Panc1 (cell line): Measurements from ENCODE around the gene SLC25A5. TPM values are rescaled to one million over a fixed set of nuclear protein-coding genes. Genes with fewer than 3 reads are reported as not detected.

Experiments used
- ATAC-seq: fragments of 200-7000 bp; cut with Tn5 transposase; 2 replicates; pipeline ENCODE4 v1.9.1; 2020; ENCODE audit warnings: mild to moderate bottlenecking, moderate library complexity
- BruUV-seq: library from RNA; stranded (reverse); fragments of 400-500 nt; replicated peaks from 2 replicates; lab custom pipeline; 2021; lab: Mats Ljungman, UMichigan
- CTCF ChIA-PET: fragments of 300-600 bp; sonication (Branson Sonifier 250); formaldehyde crosslinking; loops from one replicate; lab custom pipeline; 2022; ENCODE audit warnings: antibody characterized with exemption; lab: Charles Lee
- POLR2A ChIA-PET: fragments of 300-600 bp; sonication (Branson Sonifier 250); formaldehyde crosslinking; loops from one replicate; lab custom pipeline; 2022; ENCODE audit warnings: antibody characterized with exemption; lab: Charles Lee
- DNase-seq: peaks from one replicate; pipeline ENCODE4 v3.0.0-alpha.2; 2010; ENCODE audit warnings: low read depth, low spot score
- H3K27ac ChIP-seq: 2 replicates; pipeline ENCODE4 v1.5.1; 2011; ENCODE audit warnings: mild to moderate bottlenecking, low read length, inconsistent platforms
- H3K27me3 ChIP-seq: fragments of 200-500 bp; sonication (Bioruptor generic); 2 replicates; pipeline ENCODE4 v1.6.0; 2014; ENCODE audit warnings: low read length, inconsistent platforms; ENCODE audit not compliant: control insufficient read depth, insufficient read depth
- H3K36me3 ChIP-seq: fragments of 200-500 bp; sonication (Bioruptor generic); 2 replicates; pipeline ENCODE4 v1.5.1; 2014; ENCODE audit warnings: inconsistent platforms, mild to moderate bottlenecking, low read length, moderate library complexity; ENCODE audit not compliant: control insufficient read depth, insufficient read depth
- H3K4me1 ChIP-seq: 2 replicates; pipeline ENCODE4 v1.5.1; 2011; ENCODE audit warnings: inconsistent platforms, mild to moderate bottlenecking, low read length, moderate library complexity; ENCODE audit not compliant: control insufficient read depth, insufficient read depth
- H3K4me3 ChIP-seq, 2 experiments: 2 replicates each; pipeline ENCODE4 v1.5.1; 2011 to 2012; ENCODE audit warnings: low read depth in 2 of 2, low read length in 2 of 2, mild to moderate bottlenecking in 2 of 2, inconsistent platforms in 1 of 2, moderate library complexity in 1 of 2
- H3K9me3 ChIP-seq: fragments of 200-500 bp; sonication (Bioruptor generic); 2 replicates; pipeline ENCODE4 v1.5.1; 2014; ENCODE audit warnings: low read depth, mild to moderate bottlenecking, inconsistent platforms, low read length, moderate library complexity; ENCODE audit not compliant: control insufficient read depth, insufficient read depth
- POLR2AphosphoS5 ChIP-seq: IDR thresholded peaks from 2 replicates; pipeline ENCODE4 v1.6.1; 2012; ENCODE audit warnings: mild to moderate bottlenecking, low read depth, low read length, moderate library complexity
- SIN3A ChIP-seq: IDR thresholded peaks from 2 replicates; pipeline ENCODE4 v1.6.1; 2012; ENCODE audit warnings: low read depth, mild to moderate bottlenecking, low read length, moderate library complexity, borderline replicate concordance; ENCODE audit not compliant: insufficient read depth
- TCF7L2 ChIP-seq: IDR thresholded peaks from 2 replicates; pipeline ENCODE4 v1.6.1; 2011; ENCODE audit warnings: mild to moderate bottlenecking, low read depth, low read length, inconsistent platforms
- in situ Hi-C: cut with HindIII; loops from 2 replicates; pipeline ENCODE4 v1.10.0; 2016; ENCODE audit warnings: low sequenced_read_pairs, low pct_unique_long_range_greater_than_20kb
- intact Hi-C: fragments of 100-400 bp; cut with micrococcal nuclease; formaldehyde crosslinking; loops from one replicate; pipeline ENCODE4 v1.10.0; 2022; ENCODE audit not compliant: unreplicated experiment
- total RNA-seq: library from RNA; stranded (reverse); gene quantifications from one replicate; pipeline ENCODE4 v1.2.1, GENCODE V29; 2021; ENCODE audit not compliant: unreplicated experiment
- TF ChIP-seq, protein P1 (sequence below), 2 experiments: IDR thresholded peaks; 2 replicates each; pipeline ENCODE4 v1.6.1; 2011 to 2012; ENCODE audit warnings: low read depth in 2 of 2, control low read depth in 1 of 2, low read length in 1 of 2, mild to moderate bottlenecking in 1 of 2, moderate library complexity in 1 of 2; ENCODE audit not compliant: insufficient read depth in 1 of 2
- TF ChIP-seq, protein P2 (sequence below): fragments of 450-650 bp; IDR thresholded peaks from 2 replicates; pipeline ENCODE4 v1.5.1; 2017; ENCODE audit warnings: mild to moderate bottlenecking

SLC25A5 gene
- total RNA-seq, 1 experiment from 2014 or later, result 709 TPM

DNA sequence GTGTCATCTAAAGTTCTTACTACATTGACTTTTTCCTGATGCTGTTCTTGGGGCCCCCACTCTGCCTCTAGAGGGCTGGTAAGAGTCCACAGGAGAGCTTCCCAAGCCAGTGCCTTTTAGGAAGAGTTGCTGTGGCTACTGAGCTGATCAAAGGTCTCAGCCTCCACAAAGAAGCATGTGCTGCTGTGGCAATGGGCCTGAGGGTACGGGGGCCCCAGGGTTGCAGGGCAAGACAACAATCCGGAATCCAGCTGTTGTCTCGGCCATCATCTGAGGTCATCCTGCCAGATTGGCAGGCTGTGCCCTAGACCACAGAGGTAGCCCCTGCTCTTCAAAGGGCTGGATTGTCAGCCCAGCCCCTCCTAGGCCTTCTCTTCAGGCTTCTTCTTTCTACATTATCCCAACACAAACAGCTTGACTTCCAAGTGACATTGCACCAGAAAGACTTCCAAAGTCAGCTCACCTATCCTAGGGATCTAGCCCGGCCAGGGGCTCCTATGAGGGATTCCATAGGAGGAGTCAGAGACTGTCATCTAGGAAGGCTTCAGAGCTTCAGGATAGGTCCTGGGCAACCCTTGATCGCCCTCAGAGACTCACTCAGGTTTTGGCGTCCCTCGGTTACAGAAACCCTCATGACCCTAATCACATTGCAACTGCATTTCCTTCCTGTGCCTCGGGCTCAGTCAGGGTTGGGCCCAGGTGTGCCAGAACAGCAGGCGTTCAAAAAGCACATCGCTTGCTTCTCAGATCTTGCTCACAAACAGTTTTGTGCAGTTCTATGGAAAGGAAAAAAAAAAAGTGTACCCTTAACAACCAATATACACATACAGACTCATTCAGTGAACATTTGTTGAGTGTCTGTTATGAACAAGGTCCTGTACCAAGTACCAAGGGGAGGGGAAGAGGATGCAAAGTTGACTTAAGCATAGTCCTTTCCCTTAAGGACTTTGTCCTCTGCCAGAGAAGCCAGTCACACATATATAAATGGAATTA, 27.8 kb downstream of the SLC25A5 start:
- no TSS peak for BruUV-seq
- H3K9me3 ChIP-seq, result no peaks in the 10 kb centered on the region
- no peak; the same call in 1 of the 2 replicates for ATAC-seq
- ChIA-PET POLR2A (interaction anchor here (1.0 kb wide), 1 partner anchor 11 kb away, joined by 3 read pairs; no protein-coding TSS in a partner anchor), CTCF (interaction anchor here (0.9 kb wide), 1 partner anchor 16 kb away, joined by 3 read pairs; no protein-coding TSS in a partner anchor)
- H3K4me1 ChIP-seq, result no peaks in the 10 kb centered on the region
- H3K27ac ChIP-seq, result no peak overlapping the region
- no peaks in the 10 kb centered on the region for H3K36me3 ChIP-seq
- intact Hi-C loops (no loop called here), in situ Hi-C loops (no loop called here)
- no peak for TF ChIP-seq POLR2AphosphoS5
- TF ChIP-seq SIN3A, result no peak
- TF ChIP-seq TCF7L2, result no peak
- TF ChIP-seq, protein P1, sequence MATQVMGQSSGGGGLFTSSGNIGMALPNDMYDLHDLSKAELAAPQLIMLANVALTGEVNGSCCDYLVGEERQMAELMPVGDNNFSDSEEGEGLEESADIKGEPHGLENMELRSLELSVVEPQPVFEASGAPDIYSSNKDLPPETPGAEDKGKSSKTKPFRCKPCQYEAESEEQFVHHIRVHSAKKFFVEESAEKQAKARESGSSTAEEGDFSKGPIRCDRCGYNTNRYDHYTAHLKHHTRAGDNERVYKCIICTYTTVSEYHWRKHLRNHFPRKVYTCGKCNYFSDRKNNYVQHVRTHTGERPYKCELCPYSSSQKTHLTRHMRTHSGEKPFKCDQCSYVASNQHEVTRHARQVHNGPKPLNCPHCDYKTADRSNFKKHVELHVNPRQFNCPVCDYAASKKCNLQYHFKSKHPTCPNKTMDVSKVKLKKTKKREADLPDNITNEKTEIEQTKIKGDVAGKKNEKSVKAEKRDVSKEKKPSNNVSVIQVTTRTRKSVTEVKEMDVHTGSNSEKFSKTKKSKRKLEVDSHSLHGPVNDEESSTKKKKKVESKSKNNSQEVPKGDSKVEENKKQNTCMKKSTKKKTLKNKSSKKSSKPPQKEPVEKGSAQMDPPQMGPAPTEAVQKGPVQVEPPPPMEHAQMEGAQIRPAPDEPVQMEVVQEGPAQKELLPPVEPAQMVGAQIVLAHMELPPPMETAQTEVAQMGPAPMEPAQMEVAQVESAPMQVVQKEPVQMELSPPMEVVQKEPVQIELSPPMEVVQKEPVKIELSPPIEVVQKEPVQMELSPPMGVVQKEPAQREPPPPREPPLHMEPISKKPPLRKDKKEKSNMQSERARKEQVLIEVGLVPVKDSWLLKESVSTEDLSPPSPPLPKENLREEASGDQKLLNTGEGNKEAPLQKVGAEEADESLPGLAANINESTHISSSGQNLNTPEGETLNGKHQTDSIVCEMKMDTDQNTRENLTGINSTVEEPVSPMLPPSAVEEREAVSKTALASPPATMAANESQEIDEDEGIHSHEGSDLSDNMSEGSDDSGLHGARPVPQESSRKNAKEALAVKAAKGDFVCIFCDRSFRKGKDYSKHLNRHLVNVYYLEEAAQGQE (IDR thresholded peaks at IDR 0.05; ENCODE audit: insufficient read depth in 1 of 2, low read depth in 2 of 2, low read length in 1 of 2), result no peak
- TF ChIP-seq, protein P2, sequence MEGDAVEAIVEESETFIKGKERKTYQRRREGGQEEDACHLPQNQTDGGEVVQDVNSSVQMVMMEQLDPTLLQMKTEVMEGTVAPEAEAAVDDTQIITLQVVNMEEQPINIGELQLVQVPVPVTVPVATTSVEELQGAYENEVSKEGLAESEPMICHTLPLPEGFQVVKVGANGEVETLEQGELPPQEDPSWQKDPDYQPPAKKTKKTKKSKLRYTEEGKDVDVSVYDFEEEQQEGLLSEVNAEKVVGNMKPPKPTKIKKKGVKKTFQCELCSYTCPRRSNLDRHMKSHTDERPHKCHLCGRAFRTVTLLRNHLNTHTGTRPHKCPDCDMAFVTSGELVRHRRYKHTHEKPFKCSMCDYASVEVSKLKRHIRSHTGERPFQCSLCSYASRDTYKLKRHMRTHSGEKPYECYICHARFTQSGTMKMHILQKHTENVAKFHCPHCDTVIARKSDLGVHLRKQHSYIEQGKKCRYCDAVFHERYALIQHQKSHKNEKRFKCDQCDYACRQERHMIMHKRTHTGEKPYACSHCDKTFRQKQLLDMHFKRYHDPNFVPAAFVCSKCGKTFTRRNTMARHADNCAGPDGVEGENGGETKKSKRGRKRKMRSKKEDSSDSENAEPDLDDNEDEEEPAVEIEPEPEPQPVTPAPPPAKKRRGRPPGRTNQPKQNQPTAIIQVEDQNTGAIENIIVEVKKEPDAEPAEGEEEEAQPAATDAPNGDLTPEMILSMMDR, result no peak
- no peak for DNase-seq
- no peaks in the 10 kb centered on the region for H3K27me3 ChIP-seq
- H3K4me3 ChIP-seq, result no peak overlapping the region

DNA sequence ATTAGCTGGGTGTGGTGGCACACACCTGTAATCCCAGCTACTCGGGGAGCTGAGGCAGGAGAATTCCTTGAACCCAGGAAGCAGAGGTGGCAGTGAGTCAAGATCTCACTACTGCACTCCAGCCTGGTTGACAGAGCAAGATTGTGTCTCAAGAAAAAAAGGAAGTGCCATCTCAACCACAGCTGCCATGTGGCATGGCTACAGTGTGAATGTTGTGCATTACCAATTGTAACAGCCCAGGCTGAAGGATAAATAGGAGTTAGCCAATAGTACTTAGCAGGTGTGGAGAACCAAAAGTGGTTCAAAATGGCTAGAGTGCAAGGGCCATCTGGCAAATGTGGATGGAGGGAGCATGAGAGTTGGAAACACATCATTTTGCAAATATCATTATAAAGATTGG, 28.9 kb downstream of the SLC25A5 start:
- H3K9me3 ChIP-seq, result no peaks in the 10 kb centered on the region
- no peak overlapping the region for H3K27ac ChIP-seq
- no TSS peak for BruUV-seq
- TF ChIP-seq, protein P2, result no peak
- TF ChIP-seq SIN3A, result no peak
- H3K36me3 ChIP-seq, result no peaks in the 10 kb centered on the region
- no peak for DNase-seq
- intact Hi-C loops, result no loop called here
- POLR2A ChIA-PET, result no interaction called here
- no peak for ATAC-seq
- CTCF ChIA-PET, result no interaction called here
- no peaks in the 10 kb centered on the region for H3K4me1 ChIP-seq
- no peaks in the 10 kb centered on the region for H3K27me3 ChIP-seq
- H3K4me3 ChIP-seq, result no peak overlapping the region
- in situ Hi-C loops, result no loop called here
